Measurements from ENCODE around the gene MYH11.

The MYH11 gene

DNA sequence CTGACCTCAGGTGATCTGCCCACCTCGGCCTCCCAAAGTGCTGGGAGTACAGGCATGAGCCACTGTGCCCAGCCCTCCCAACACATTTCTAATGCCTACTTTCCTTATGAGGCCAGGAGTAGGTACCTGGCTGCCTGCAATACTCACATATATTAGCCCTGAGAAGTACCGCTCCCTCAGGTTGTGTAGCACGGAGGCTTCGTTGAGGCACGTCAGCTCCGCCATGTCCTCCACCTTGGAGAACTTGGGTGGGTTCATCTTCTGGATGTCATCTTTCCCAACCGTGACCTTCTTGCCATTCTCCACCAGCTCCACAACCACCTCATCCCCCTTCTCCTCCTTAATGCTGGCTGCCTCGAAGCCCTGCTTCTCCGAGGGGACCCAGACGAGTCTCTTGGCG lies 19.1 kb downstream of the MYH11 start:
- no peak for TF ChIP-seq TARDBP (IDR thresholded peaks at IDR 0.05)
- no peak for TF ChIP-seq FOXM1 (IDR thresholded peaks at IDR 0.05; ENCODE audit: borderline replicate concordance)
- TF ChIP-seq, protein P1, sequence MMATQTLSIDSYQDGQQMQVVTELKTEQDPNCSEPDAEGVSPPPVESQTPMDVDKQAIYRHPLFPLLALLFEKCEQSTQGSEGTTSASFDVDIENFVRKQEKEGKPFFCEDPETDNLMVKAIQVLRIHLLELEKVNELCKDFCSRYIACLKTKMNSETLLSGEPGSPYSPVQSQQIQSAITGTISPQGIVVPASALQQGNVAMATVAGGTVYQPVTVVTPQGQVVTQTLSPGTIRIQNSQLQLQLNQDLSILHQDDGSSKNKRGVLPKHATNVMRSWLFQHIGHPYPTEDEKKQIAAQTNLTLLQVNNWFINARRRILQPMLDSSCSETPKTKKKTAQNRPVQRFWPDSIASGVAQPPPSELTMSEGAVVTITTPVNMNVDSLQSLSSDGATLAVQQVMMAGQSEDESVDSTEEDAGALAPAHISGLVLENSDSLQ (IDR thresholded peaks at IDR 0.05): no peak
- TF ChIP-seq ARNT (IDR thresholded peaks at IDR 0.05): no peak
- no peak for TF ChIP-seq L3MBTL2 (conservative IDR thresholded peaks at IDR 0.05)
- no peak for TF ChIP-seq SUZ12 (IDR thresholded peaks at IDR 0.05)
- TF ChIP-seq ZNF384 (IDR thresholded peaks at IDR 0.05): no peak
- TF ChIP-seq SP1 (IDR thresholded peaks at IDR 0.05): no peak
- no peak for TF ChIP-seq ELF4 (IDR thresholded peaks at IDR 0.05)
- TF ChIP-seq NFRKB (IDR thresholded peaks at IDR 0.05): no peak
- no peak for TF ChIP-seq HDGF (IDR thresholded peaks at IDR 0.05; ENCODE audit: borderline replicate concordance)
- no peak for TF ChIP-seq FOXK2 (IDR thresholded peaks at IDR 0.05)
- POLR2A ChIA-PET: no interaction called here
- CTCF ChIA-PET: no interaction called here
- no peak for DNase-seq (ENCODE audit: extremely low spot score)

DNA sequence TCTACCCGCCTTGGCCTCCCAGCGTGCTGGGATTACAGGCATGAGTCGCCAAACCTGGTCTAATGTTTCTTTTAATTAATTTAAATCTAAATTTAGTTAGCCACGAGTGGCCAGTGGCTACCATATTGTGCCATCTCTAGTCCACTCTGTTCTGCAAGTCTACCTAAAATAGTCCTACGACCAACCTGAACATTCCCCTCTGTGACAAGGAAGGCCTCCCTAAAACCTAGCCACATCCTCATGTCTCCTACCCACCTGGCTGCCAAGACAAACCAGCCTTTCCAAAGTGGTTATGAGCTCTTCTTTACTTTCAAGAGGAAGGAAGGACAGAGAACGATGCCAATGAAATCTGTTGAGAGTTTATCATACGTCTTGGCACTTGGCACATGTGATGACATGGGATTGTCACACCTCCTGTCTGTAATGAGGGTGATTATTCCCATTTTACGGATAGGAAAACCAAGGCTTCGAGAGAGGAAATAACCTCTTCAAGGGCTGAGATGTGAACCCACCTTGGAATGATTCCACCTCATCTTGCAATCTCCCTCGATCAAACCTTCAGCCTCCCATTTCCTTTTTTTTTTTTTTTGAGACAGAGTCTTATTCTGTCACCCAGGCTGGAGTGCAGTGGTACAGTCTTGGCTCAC lies 19.7 kb downstream of the MYH11 start:
- DNase-seq (ENCODE audit: extremely low spot score): no peak
- CTCF ChIA-PET: no interaction called here
- POLR2A ChIA-PET: no interaction called here
- TF ChIP-seq TARDBP (IDR thresholded peaks at IDR 0.05) (no peak), SP1 (IDR thresholded peaks at IDR 0.05) (no peak), ARNT (IDR thresholded peaks at IDR 0.05) (no peak), ZNF384 (IDR thresholded peaks at IDR 0.05) (no peak), HDGF (IDR thresholded peaks at IDR 0.05; ENCODE audit: borderline replicate concordance) (no peak), FOXM1 (IDR thresholded peaks at IDR 0.05; ENCODE audit: borderline replicate concordance) (no peak), NFRKB (IDR thresholded peaks at IDR 0.05) (no peak), ELF4 (IDR thresholded peaks at IDR 0.05) (no peak), L3MBTL2 (conservative IDR thresholded peaks at IDR 0.05) (no peak), FOXK2 (IDR thresholded peaks at IDR 0.05) (no peak), SUZ12 (IDR thresholded peaks at IDR 0.05) (no peak), CTBP1 (IDR thresholded peaks at IDR 0.05; ENCODE audit: borderline replicate concordance) (no peak), LEF1 (IDR thresholded peaks at IDR 0.05; ENCODE audit: borderline replicate concordance) (no peak), FOXA1 (IDR thresholded peaks at IDR 0.05) (no peak), BHLHE40 (IDR thresholded peaks at IDR 0.05; ENCODE audit: borderline replicate concordance) (no peak)
- TF ChIP-seq, protein P1 (IDR thresholded peaks at IDR 0.05): no peak

DNA sequence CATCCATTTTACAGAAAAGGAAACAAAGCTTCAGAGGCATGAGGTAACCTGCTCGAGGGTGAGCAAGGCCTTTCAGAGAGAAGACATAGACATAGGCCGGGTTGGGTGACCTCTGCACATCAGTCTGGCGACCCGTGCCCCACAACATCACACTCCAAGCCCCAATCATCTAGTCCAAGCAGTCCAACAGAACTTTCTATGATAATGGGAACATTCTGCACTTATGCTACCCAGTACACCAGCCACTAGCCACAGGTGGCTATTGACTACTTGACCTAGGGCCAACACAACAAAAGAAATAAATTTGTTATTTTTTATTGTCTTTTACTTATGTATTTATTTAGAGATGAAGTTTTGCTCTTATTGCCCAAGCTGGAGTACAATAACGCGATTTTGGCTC lies 20.8 kb downstream of the MYH11 start:
- DNase-seq (ENCODE audit: extremely low spot score): no peak
- CTCF ChIA-PET: interaction anchor here (0.6 kb wide), 1 partner anchor 1211 kb away, joined by 3 read pairs; no protein-coding TSS in a partner anchor
- POLR2A ChIA-PET: no interaction called here
- TF ChIP-seq HDGF (IDR thresholded peaks at IDR 0.05; ENCODE audit: borderline replicate concordance): no peak
- TF ChIP-seq, protein P1 (IDR thresholded peaks at IDR 0.05): no peak
- no peak for TF ChIP-seq NFRKB (IDR thresholded peaks at IDR 0.05)
- no peak for TF ChIP-seq TARDBP (IDR thresholded peaks at IDR 0.05)
- TF ChIP-seq ELF4 (IDR thresholded peaks at IDR 0.05): no peak
- no peak for TF ChIP-seq ZNF384 (IDR thresholded peaks at IDR 0.05)
- no peak for TF ChIP-seq ARNT (IDR thresholded peaks at IDR 0.05)
- TF ChIP-seq SP1 (IDR thresholded peaks at IDR 0.05): no peak
- TF ChIP-seq LEF1 (IDR thresholded peaks at IDR 0.05; ENCODE audit: borderline replicate concordance): no peak
- TF ChIP-seq FOXA1 (IDR thresholded peaks at IDR 0.05): no peak
- TF ChIP-seq FOXM1 (IDR thresholded peaks at IDR 0.05; ENCODE audit: borderline replicate concordance): no peak
- TF ChIP-seq SUZ12 (IDR thresholded peaks at IDR 0.05): no peak
- no peak for TF ChIP-seq L3MBTL2 (conservative IDR thresholded peaks at IDR 0.05)
- no peak for TF ChIP-seq FOXK2 (IDR thresholded peaks at IDR 0.05)
- TF ChIP-seq CTBP1 (IDR thresholded peaks at IDR 0.05; ENCODE audit: borderline replicate concordance): no peak
- TF ChIP-seq BHLHE40 (IDR thresholded peaks at IDR 0.05; ENCODE audit: borderline replicate concordance): no peak

DNA sequence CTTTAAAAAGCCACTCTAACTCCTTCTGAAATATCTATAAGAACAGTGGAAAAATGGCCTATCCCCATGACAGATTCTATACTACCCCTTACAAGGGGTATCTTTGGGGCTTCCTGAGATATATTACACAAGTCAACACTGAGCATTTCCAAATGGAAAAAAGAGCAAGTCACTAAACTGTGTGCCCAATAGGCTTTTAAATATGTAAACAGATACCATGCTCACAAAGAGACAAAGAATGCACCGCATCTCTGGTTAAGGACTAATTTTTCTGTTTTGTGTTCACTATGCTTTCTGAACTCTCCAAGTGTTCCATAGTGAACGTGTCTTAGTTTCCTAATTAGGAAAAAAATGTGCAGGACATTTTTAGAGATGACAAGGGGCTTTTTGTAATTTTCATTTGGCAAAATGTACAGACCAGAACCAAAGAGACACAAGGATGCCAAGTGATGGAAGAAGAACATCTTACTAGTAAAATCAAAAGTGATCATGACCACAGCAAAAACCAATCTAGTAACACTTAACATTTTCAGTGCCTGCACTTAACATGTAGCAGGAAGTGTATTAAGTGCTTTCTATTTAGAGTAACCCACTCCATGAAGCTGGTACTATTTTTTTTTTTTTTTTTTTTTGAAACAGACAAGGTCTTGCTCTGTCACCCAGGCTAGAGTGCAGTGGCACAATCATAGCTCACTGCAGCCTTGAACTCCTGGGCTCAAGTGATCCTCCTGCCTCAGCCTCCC lies 21.5 kb downstream of the MYH11 start:
- TF ChIP-seq, protein P1 (IDR thresholded peaks at IDR 0.05): no peak
- no peak for TF ChIP-seq SUZ12 (IDR thresholded peaks at IDR 0.05)
- no peak for TF ChIP-seq LEF1 (IDR thresholded peaks at IDR 0.05; ENCODE audit: borderline replicate concordance)
- no peak for TF ChIP-seq ARNT (IDR thresholded peaks at IDR 0.05)
- no peak for TF ChIP-seq ELF4 (IDR thresholded peaks at IDR 0.05)
- no peak for TF ChIP-seq FOXK2 (IDR thresholded peaks at IDR 0.05)
- TF ChIP-seq BHLHE40 (IDR thresholded peaks at IDR 0.05; ENCODE audit: borderline replicate concordance): no peak
- no peak for TF ChIP-seq FOXM1 (IDR thresholded peaks at IDR 0.05; ENCODE audit: borderline replicate concordance)
- TF ChIP-seq NFRKB (IDR thresholded peaks at IDR 0.05): no peak
- no peak for TF ChIP-seq CTBP1 (IDR thresholded peaks at IDR 0.05; ENCODE audit: borderline replicate concordance)
- no peak for TF ChIP-seq SP1 (IDR thresholded peaks at IDR 0.05)
- no peak for TF ChIP-seq HDGF (IDR thresholded peaks at IDR 0.05; ENCODE audit: borderline replicate concordance)
- TF ChIP-seq TARDBP (IDR thresholded peaks at IDR 0.05): no peak
- no peak for TF ChIP-seq FOXA1 (IDR thresholded peaks at IDR 0.05)
- TF ChIP-seq L3MBTL2 (conservative IDR thresholded peaks at IDR 0.05): no peak
- TF ChIP-seq ZNF384 (IDR thresholded peaks at IDR 0.05): no peak
- DNase-seq (ENCODE audit: extremely low spot score): no peak
- POLR2A ChIA-PET: no interaction called here
- CTCF ChIA-PET: no interaction called here

DNA sequence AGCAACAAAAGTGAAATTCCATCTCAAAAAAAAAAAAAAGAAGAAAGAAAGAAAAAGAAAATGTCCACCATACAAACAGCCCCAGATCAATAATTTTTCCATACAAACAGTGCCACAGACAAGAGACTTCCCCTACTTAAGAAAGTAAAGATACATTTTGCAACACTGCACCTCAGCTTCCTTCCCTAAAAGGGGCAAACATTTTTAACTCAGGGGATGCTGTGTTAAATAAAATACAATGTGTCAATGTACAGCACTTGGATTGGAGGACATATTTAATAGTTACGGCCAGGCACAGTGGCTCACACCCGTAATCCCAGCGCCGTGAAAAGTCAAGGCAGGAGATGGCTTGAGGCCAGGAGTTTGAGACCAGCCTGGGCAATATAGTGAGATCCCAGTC lies 22.3 kb downstream of the MYH11 start:
- TF ChIP-seq NFRKB (IDR thresholded peaks at IDR 0.05): no peak
- no peak for TF ChIP-seq ELF4 (IDR thresholded peaks at IDR 0.05)
- no peak for TF ChIP-seq HDGF (IDR thresholded peaks at IDR 0.05; ENCODE audit: borderline replicate concordance)
- no peak for TF ChIP-seq FOXM1 (IDR thresholded peaks at IDR 0.05; ENCODE audit: borderline replicate concordance)
- TF ChIP-seq BHLHE40 (IDR thresholded peaks at IDR 0.05; ENCODE audit: borderline replicate concordance): no peak
- TF ChIP-seq ZNF384 (IDR thresholded peaks at IDR 0.05): no peak
- TF ChIP-seq FOXK2 (IDR thresholded peaks at IDR 0.05): no peak
- TF ChIP-seq SP1 (IDR thresholded peaks at IDR 0.05): no peak
- no peak for TF ChIP-seq LEF1 (IDR thresholded peaks at IDR 0.05; ENCODE audit: borderline replicate concordance)
- TF ChIP-seq ARNT (IDR thresholded peaks at IDR 0.05): no peak
- TF ChIP-seq CTBP1 (IDR thresholded peaks at IDR 0.05; ENCODE audit: borderline replicate concordance): no peak
- TF ChIP-seq L3MBTL2 (conservative IDR thresholded peaks at IDR 0.05): no peak
- TF ChIP-seq, protein P1 (IDR thresholded peaks at IDR 0.05): no peak
- TF ChIP-seq FOXA1 (IDR thresholded peaks at IDR 0.05): no peak
- TF ChIP-seq TARDBP (IDR thresholded peaks at IDR 0.05): no peak
- no peak for TF ChIP-seq SUZ12 (IDR thresholded peaks at IDR 0.05)
- ChIA-PET CTCF (no interaction called here), POLR2A (no interaction called here)
- no peak for DNase-seq (ENCODE audit: extremely low spot score)

Data from HEK293T (cell line).